Measurements from ENCODE around the gene FNDC10.

Gene FNDC10

GRCh38 chr1:1616045-1616790 is 16.3 kb upstream of the FNDC10 start:
- no peak for DNase-seq

- DNase-seq = peak; percentile 97 to 98
These were observed 15.5 kb upstream of the FNDC10 start, which contains the start of gene MIB2 for GRCh38 chr1:1615256-1616044. Gene MIB2 (plus strand): TSS chr1:1615500. CDS start chr1:1623453, 7,953 bp downstream.

- no peak for DNase-seq
These were observed 15.0 kb upstream of the FNDC10 start for GRCh38 chr1:1614954-1615255.

GRCh38 chr1:1614204-1614953 is 14.4 kb upstream of the FNDC10 start:
- peak; percentile 73 to 74 for DNase-seq

GRCh38 chr1:1613509-1614082 is 13.7 kb upstream of the FNDC10 start:
- no peak for DNase-seq

GRCh38 chr1:1612104-1612400 is 12.1 kb upstream of the FNDC10 start:
- no peak for DNase-seq

GRCh38 chr1:1610796-1611195 is 10.9 kb upstream of the FNDC10 start:
- DNase-seq = no peak

- DNase-seq = no peak
These were observed 10.0 kb upstream of the FNDC10 start for GRCh38 chr1:1609822-1610485.

- no peak for DNase-seq
These were observed 6.3 kb upstream of the FNDC10 start for GRCh38 chr1:1606232-1606631.

GRCh38 chr1:1605724-1606123 is 5.8 kb upstream of the FNDC10 start:
- no peak for DNase-seq

GRCh38 chr1:1605034-1605591 is 5.2 kb upstream of the FNDC10 start:
- DNase-seq = peak in 1 of 2 experiments; percentile 21

GRCh38 chr1:1604374-1605033 is 4.6 kb upstream of the FNDC10 start:
- DNase-seq = no peak

- no peak for DNase-seq
These were observed 3.9 kb upstream of the FNDC10 start for GRCh38 chr1:1603671-1604373.

GRCh38 chr1:1602968-1603506 is 3.1 kb upstream of the FNDC10 start:
- no peak for DNase-seq

GRCh38 chr1:1602304-1602967 is 2.5 kb upstream of the FNDC10 start:
- DNase-seq = no peak

- no peak for DNase-seq
These were observed 1.8 kb upstream of the FNDC10 start for GRCh38 chr1:1601564-1602303.

GRCh38 chr1:1600861-1601563 is 1.1 kb upstream of the FNDC10 start:
- DNase-seq = no peak

- peak in 1 of 2 experiments; percentile 57 for DNase-seq
These were observed 653 bp downstream of the FNDC10 start for GRCh38 chr1:1599030-1599934.
